Mesenteric fat pad (tissue), 1 donor: ENCODE results near the gene GOLGA6D. TPM values are rescaled to one million over a fixed set of nuclear protein-coding genes. Genes with fewer than 3 reads are reported as not detected.
A peak's percentile ranks its signal among the peaks of the same experiment; 100 is the strongest.
"Not testable (repeated sequence)": the region's sequence is repeated elsewhere in the genome, so short reads cannot be mapped to it uniquely, and the experiment has no call there.

Experiments
- DNase-seq: peaks from one replicate; pipeline ENCODE4 v3.0.0-alpha.2; 2020; ENCODE audit warnings: low spot score
- long read RNA-seq: library from polyadenylated mRNA; unstranded; transcript quantifications from one replicate; pipeline ENCODE4 v2.0.0, GENCODE V29; 2020
- total RNA-seq: library from RNA; stranded (reverse); fragmentation: NEBNext Ultra II Directional; extraction: Animal tissue kit (Norgen Biotek cat#: 25700); gene quantifications from one replicate; pipeline ENCODE4 v1.2.1, GENCODE V29; 2021
- donor health status: DM: yes; HTN: yes; CAD: no.

Gene GOLGA6D
- total RNA-seq = not detected
- long read RNA-seq = 0 reads

GRCh38 chr15:75282572-75282971 lies at the start of gene GOLGA6D:
TSS of gene GOLGA6D (plus strand) at chr15:75282835. CDS start at chr15:75282876, 41 bp downstream.
- not testable (repeated sequence) for DNase-seq

GRCh38 chr15:75233504-75234190 lies 49.0 kb upstream of the GOLGA6D start:
- no peak for DNase-seq

GRCh38 chr15:75234191-75234810 lies 48.3 kb upstream of the GOLGA6D start:
- no peak for DNase-seq

- peak; percentile 72 for DNase-seq
These were observed 47.5 kb upstream of the GOLGA6D start for GRCh38 chr15:75235051-75235673.

GRCh38 chr15:75235760-75236729 lies 46.6 kb upstream of the GOLGA6D start:
- peak; percentile 60 for DNase-seq

GRCh38 chr15:75237316-75237982 lies 45.2 kb upstream of the GOLGA6D start:
- peak; percentile 85 for DNase-seq

GRCh38 chr15:75238150-75238549 lies 44.5 kb upstream of the GOLGA6D start:
- peak; percentile 77 for DNase-seq

GRCh38 chr15:75245741-75246140 lies 36.9 kb upstream of the GOLGA6D start:
- not testable (repeated sequence) for DNase-seq

GRCh38 chr15:75248991-75249390 lies 33.6 kb upstream of the GOLGA6D start:
- not testable (repeated sequence) for DNase-seq

- DNase-seq = no peak
These were observed 32.9 kb upstream of the GOLGA6D start for GRCh38 chr15:75249726-75250125.

- not testable (repeated sequence) for DNase-seq
These were observed 31.3 kb upstream of the GOLGA6D start for GRCh38 chr15:75251343-75251742.

GRCh38 chr15:75252285-75252684 lies 30.4 kb upstream of the GOLGA6D start:
- DNase-seq = not testable (repeated sequence)

GRCh38 chr15:75258034-75258433 lies 24.6 kb upstream of the GOLGA6D start, which contains the start of gene GOLGA6C:
TSS of gene GOLGA6C (plus strand) at chr15:75258334. CDS start at chr15:75258599, 265 bp downstream.
- DNase-seq = not testable (repeated sequence)

- DNase-seq = not testable (repeated sequence)
These were observed 23.9 kb upstream of the GOLGA6D start for GRCh38 chr15:75258620-75259343.

- DNase-seq = not testable (repeated sequence)
These were observed 22.8 kb upstream of the GOLGA6D start for GRCh38 chr15:75259873-75260272.

- DNase-seq = not testable (repeated sequence)
These were observed 8.8 kb upstream of the GOLGA6D start for GRCh38 chr15:75273751-75274359.

- DNase-seq = peak; percentile 91
These were observed 8.0 kb upstream of the GOLGA6D start for GRCh38 chr15:75274509-75275107.

GRCh38 chr15:75275617-75276016 lies 7.0 kb upstream of the GOLGA6D start:
- peak; percentile 91 for DNase-seq

- DNase-seq = peak; percentile 35
These were observed 4.1 kb upstream of the GOLGA6D start for GRCh38 chr15:75278497-75278896.
